Stomach (tissue), 9 donors: ENCODE measurements around the gene NAV2. TPM values are rescaled to one million over a fixed set of nuclear protein-coding genes. Genes with fewer than 3 reads are reported as not detected.
A peak's percentile ranks its signal among the peaks of the same experiment; 100 is the strongest.
"Not testable (repeated sequence)": the region's sequence is repeated elsewhere in the genome, so short reads cannot be mapped to it uniquely, and the experiment has no call there.

ENCODE experiments used
- DNase-seq, 2 donors: peaks; one replicate each; pipeline versions ENCODE4 v3.0.0 to v3.0.0-alpha.2; 2013 to 2019
- H3K27ac ChIP-seq, 5 donors: fragments of 200-600 bp in 4 of 5; sonication (generic) in 4 of 5; one replicate each; pipeline ENCODE4 v1.5.1; 2013 to 2019; ENCODE audit warnings: mild to moderate bottlenecking in 1 of 5, moderate library complexity in 1 of 5
- H3K27me3 ChIP-seq, 3 donors: fragments of 200-600 bp; sonication (generic); one replicate each; pipeline ENCODE4 v1.5.1; 2017 to 2019; ENCODE audit warnings: mixed run types in 1 of 3
- H3K36me3 ChIP-seq, 4 donors: fragments of 200-600 bp; sonication (generic); 1 replicate in 3 of 4; 2 replicates in 1 of 4; pipeline ENCODE4 v1.5.1; 2016 to 2019
- H3K4me1 ChIP-seq, 4 donors: fragments of 200-600 bp; sonication (generic); one replicate each; pipeline ENCODE4 v1.5.1; 2016 to 2019
- H3K4me3 ChIP-seq, 4 donors: fragments of 200-600 bp; sonication (generic) in 3 of 4; one replicate each; pipeline ENCODE4 v1.5.1; 2016 to 2019; ENCODE audit warnings: mild to moderate bottlenecking in 1 of 4
- H3K9me3 ChIP-seq, 4 donors: fragments of 200-600 bp; sonication (generic); one replicate each; pipeline ENCODE4 v1.5.1; 2016 to 2019
- CTCF ChIP-seq, 7 experiments: fragments of 450-650 bp in 4 of 7; fragments of 200-600 bp in 3 of 7; sonication (generic) in 3 of 7; IDR thresholded peaks; one replicate each; pipeline ENCODE4 v1.5.1; 2016 to 2019; ENCODE audit warnings: antibody characterized with exemption in 7 of 7, control low read depth in 2 of 7, mild to moderate bottlenecking in 1 of 7
- EP300 ChIP-seq: sonication (generic); formaldehyde crosslinking; IDR thresholded peaks from one replicate; pipeline ENCODE4 v1.6.1; 2017; ENCODE audit warnings: antibody characterized with exemption
- POLR2A ChIP-seq, 4 donors: fragments of 450-650 bp; IDR thresholded peaks; one replicate each; pipeline ENCODE4 v1.6.1; 2016; ENCODE audit warnings: antibody characterized with exemption in 4 of 4, control low read depth in 2 of 4, mild to moderate bottlenecking in 1 of 4, moderate library complexity in 1 of 4
- POLR2AphosphoS5 ChIP-seq, 3 donors: sonication (generic); formaldehyde crosslinking; IDR thresholded peaks; one replicate each; pipeline ENCODE4 v1.6.1; 2016; ENCODE audit warnings: antibody characterized with exemption in 3 of 3
- WGBS, 5 donors: extraction: QIAGEN DNeasy Blood & Tissue Kit in 3 of 5; methylation state at CpG; one replicate each; pipeline versions ENCODE4 v1.1.5 to v1.1.7; 2013 to 2018; 5-methylcytosine and 5-hydroxymethylcytosine counted together
- intact Hi-C: fragments of 100-400 bp; cut with DNase I; formaldehyde crosslinking; loops from one replicate; pipeline ENCODE4 v1.15.1; 2023; ENCODE audit warnings: low total_unique reads
- polyA plus RNA-seq, 3 donors: library from polyadenylated mRNA; stranded (reverse); fragments of 200-250 nt; gene quantifications; one replicate each; pipeline ENCODE4 v1.2.3, GENCODE V29; 2013
- total RNA-seq, 5 donors: library from RNA; depleted of rRNA; stranded (reverse); fragments of >200 nt; gene quantifications; one replicate each; pipeline versions ENCODE4 v1.1.0 to v1.2.3, GENCODE V29; 2014 to 2016
- donor health status: healthy with polysubstance abuse.
- donor health status: Bipolar disorder and iron deficiency.
- donor health status: healthy.

The NAV2 gene
- total and polyA plus RNA-seq, 8 donors: 1.8 to 92.4 (median 7.9) TPM

- TF ChIP-seq POLR2AphosphoS5 (IDR thresholded peaks at IDR 0.05): no peak
- TF ChIP-seq EP300: no peak
- no peak for TF ChIP-seq POLR2A (IDR thresholded peaks at IDR 0.05)
- Histone ChIP-seq H3K4me3 (no peak overlapping the region), H3K27ac (no peak overlapping the region), H3K27me3 (no peaks in the 10 kb centered on the region), H3K4me1 (peaks cover 6 to 33% (median 21%) of the 10 kb centered on the region in 4 donors), H3K36me3 (peaks cover 0 to 3% (median under 1%) of the 10 kb centered on the region in 4 donors), H3K9me3 (no peaks in the 10 kb centered on the region)
- 76 to 86% (median 82%) methylated on average over 3 of the region's 3 CpGs for WGBS, 5 donors
- no peak for DNase-seq
- intact Hi-C loops: no loop called here
Measured at GRCh38 chr11:19922689-19923035, 210.0 kb downstream of the NAV2 start.

GRCh38 chr11:19923626-19924025 is 211.0 kb downstream of the NAV2 start:
- Histone ChIP-seq H3K27ac (no peak overlapping the region), H3K27me3 (no peaks in the 10 kb centered on the region), H3K4me1 (peaks cover 6 to 36% (median 20%) of the 10 kb centered on the region in 4 donors), H3K36me3 (no peaks in the 10 kb centered on the region), H3K4me3 (no peak overlapping the region), H3K9me3 (no peaks in the 10 kb centered on the region)
- no peak for DNase-seq
- TF ChIP-seq CTCF (IDR thresholded peaks at IDR 0.05) (no peak), POLR2A (IDR thresholded peaks at IDR 0.05) (no peak), EP300 (no peak), POLR2AphosphoS5 (IDR thresholded peaks at IDR 0.05) (no peak)
- intact Hi-C loops: no loop called here
- WGBS, 5 donors: 84 to 98% (median 97%) methylated on average over 1 of the region's 1 CpG

GRCh38 chr11:19924311-19924710 is 211.7 kb downstream of the NAV2 start:
- WGBS, 5 donors: 53 to 85% (median 77%) methylated on average over 1 of the region's 1 CpG
- no peaks in the 10 kb centered on the region for H3K9me3 ChIP-seq
- peaks cover 5 to 36% (median 14%) of the 10 kb centered on the region in 4 donors for H3K4me1 ChIP-seq
- no peaks in the 10 kb centered on the region for H3K27me3 ChIP-seq
- no peaks in the 10 kb centered on the region for H3K36me3 ChIP-seq
- no peak overlapping the region for H3K4me3 ChIP-seq
- intact Hi-C loops: no loop called here
- H3K27ac ChIP-seq: no peak overlapping the region
- TF ChIP-seq CTCF (IDR thresholded peaks at IDR 0.05): no peak
- no peak for TF ChIP-seq POLR2A (IDR thresholded peaks at IDR 0.05)
- TF ChIP-seq EP300: no peak
- no peak for TF ChIP-seq POLR2AphosphoS5 (IDR thresholded peaks at IDR 0.05)
- DNase-seq: no peak

- TF ChIP-seq POLR2A (IDR thresholded peaks at IDR 0.05) (no peak), CTCF (IDR thresholded peaks at IDR 0.05) (no peak), POLR2AphosphoS5 (IDR thresholded peaks at IDR 0.05) (no peak), EP300 (no peak)
- Histone ChIP-seq H3K4me1 (peaks cover under 1 to 36% (median 10%) of the 10 kb centered on the region in 4 donors), H3K36me3 (no peaks in the 10 kb centered on the region), H3K9me3 (no peaks in the 10 kb centered on the region), H3K4me3 (no peak overlapping the region), H3K27me3 (no peaks in the 10 kb centered on the region), H3K27ac (no peak overlapping the region)
- DNase-seq: no peak
- intact Hi-C loops: no loop called here
- 0 to 91% (median 73%) methylated on average over 1 of the region's 1 CpG for WGBS, 5 donors
Measured at GRCh38 chr11:19924716-19925115, 212.1 kb downstream of the NAV2 start.

GRCh38 chr11:19927403-19927802 is 214.8 kb downstream of the NAV2 start:
- H3K9me3 ChIP-seq, H3K27me3 ChIP-seq, H3K4me3 ChIP-seq, DNase-seq, H3K36me3 ChIP-seq, intact Hi-C loops: not testable (repeated sequence)
- peaks cover 0 to 49% (median 10%) of the 10 kb centered on the region in 4 donors for H3K4me1 ChIP-seq
- H3K27ac ChIP-seq: peak overlapping the region in 1 of 5 donors; percentile 35
- WGBS, 5 donors: 80 to 91% (median 81%) methylated on average over 2 of the region's 2 CpGs
